ENCODE measurements around the gene STX10. TPM values are rescaled to one million over a fixed set of nuclear protein-coding genes. Genes with fewer than 3 reads are reported as not detected.

The STX10 gene
- total RNA-seq, 1 experiment from 2014 or later, result 19.3 TPM

DNA sequence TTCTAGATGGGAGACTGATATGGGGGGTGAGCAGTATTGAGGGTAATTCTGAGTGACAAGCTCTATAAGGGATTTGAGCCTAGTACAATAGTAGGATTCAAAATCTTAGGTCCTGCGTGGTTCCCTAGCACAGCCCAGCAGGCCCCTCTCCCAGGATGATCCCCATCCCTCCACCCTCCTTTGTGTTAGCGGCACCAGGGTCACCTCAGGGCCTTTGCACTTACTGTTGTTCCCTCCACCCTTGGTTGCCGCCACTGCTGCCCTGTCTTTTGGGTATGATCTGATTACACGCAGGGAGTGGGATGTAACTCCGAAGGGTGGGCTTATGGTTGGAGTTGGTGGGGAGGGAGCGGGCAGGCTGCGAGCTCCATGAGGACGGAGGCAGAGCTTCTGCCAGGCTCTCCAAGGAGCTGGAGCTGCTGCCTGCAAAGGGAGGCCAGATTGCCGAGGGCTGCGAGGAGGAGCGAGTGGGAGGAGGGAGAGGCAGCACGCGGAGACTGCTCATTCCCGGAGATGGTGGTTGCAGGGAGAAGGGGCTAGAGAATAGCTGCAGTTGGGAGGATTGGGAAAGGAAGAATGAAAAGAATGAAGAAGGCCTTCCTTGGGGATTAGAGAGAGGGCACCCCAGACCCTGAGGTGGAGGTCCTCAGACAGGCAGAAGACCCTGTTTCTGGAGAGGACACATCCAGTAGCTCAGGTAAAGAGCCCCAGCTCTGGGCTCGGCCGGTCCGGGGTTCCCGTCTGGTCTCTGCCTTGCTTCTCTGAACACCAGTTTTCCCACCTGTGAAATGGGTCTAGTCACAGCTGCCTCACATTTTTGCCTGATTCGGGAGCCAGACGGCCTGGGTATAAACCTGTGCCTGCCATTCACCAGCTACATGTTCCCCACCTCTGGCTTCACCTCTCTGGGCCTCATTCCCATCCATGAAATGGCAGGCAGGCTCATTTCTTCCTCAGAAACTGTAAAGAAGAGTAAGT lies 26.9 kb downstream of the STX10 start:
- DNase-seq, result no peak
- POLR2A ChIA-PET, result interaction anchor here (0.5 to 0.7 kb wide), 2 partner anchors 32 to 1981 kb away, joined by 3 read pairs; no protein-coding TSS in a partner anchor
- no peaks in the 10 kb centered on the region for H3K4me1 Mint-ChIP-seq (ENCODE audit: low read depth, unreplicated experiment)
- TF ChIP-seq, protein P1, sequence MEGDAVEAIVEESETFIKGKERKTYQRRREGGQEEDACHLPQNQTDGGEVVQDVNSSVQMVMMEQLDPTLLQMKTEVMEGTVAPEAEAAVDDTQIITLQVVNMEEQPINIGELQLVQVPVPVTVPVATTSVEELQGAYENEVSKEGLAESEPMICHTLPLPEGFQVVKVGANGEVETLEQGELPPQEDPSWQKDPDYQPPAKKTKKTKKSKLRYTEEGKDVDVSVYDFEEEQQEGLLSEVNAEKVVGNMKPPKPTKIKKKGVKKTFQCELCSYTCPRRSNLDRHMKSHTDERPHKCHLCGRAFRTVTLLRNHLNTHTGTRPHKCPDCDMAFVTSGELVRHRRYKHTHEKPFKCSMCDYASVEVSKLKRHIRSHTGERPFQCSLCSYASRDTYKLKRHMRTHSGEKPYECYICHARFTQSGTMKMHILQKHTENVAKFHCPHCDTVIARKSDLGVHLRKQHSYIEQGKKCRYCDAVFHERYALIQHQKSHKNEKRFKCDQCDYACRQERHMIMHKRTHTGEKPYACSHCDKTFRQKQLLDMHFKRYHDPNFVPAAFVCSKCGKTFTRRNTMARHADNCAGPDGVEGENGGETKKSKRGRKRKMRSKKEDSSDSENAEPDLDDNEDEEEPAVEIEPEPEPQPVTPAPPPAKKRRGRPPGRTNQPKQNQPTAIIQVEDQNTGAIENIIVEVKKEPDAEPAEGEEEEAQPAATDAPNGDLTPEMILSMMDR (IDR thresholded peaks at IDR 0.05; ENCODE audit: insufficient read depth in 1 of 2, low read depth in 1 of 2, low read length in 1 of 2, severe bottlenecking in 1 of 2, unreplicated experiment in 1 of 2), result no peak
- H3K27me3 Mint-ChIP-seq (ENCODE audit: insufficient read depth, unreplicated experiment), result no peaks in the 10 kb centered on the region
- BruUV-seq (replicated peaks), result no TSS peak
- no peaks in the 10 kb centered on the region for H3K9me3 Mint-ChIP-seq (ENCODE audit: unreplicated experiment)
- H3K27ac Mint-ChIP-seq (ENCODE audit: unreplicated experiment), result no peak overlapping the region
- H3K27me3 ChIP-seq (replicated peaks; ENCODE audit: control insufficient read depth, insufficient read depth, low read length), result no peaks in the 10 kb centered on the region
- H3K9me3 ChIP-seq, result no peaks in the 10 kb centered on the region
- H3K4me1 ChIP-seq, result no peaks in the 10 kb centered on the region
- peaks cover 3% of the 10 kb centered on the region for H3K36me3 ChIP-seq (ENCODE audit: control insufficient read depth, insufficient read depth, low read length)
- no peak overlapping the region for H3K4me3 Mint-ChIP-seq (ENCODE audit: unreplicated experiment)
- peaks cover 45% of the 10 kb centered on the region for H3K36me3 Mint-ChIP-seq (ENCODE audit: insufficient read depth, unreplicated experiment)
- H3K4me3 ChIP-seq (ENCODE audit: low read depth, low read length), result no peak overlapping the region
- intact Hi-C loops (cut with micrococcal nuclease; ENCODE audit: unreplicated experiment), result no loop called here
- CTCF ChIA-PET, result interaction anchor here (0.6 kb wide), 1 partner anchor 111 kb away, joined by 6 read pairs; no protein-coding TSS in a partner anchor

DNA sequence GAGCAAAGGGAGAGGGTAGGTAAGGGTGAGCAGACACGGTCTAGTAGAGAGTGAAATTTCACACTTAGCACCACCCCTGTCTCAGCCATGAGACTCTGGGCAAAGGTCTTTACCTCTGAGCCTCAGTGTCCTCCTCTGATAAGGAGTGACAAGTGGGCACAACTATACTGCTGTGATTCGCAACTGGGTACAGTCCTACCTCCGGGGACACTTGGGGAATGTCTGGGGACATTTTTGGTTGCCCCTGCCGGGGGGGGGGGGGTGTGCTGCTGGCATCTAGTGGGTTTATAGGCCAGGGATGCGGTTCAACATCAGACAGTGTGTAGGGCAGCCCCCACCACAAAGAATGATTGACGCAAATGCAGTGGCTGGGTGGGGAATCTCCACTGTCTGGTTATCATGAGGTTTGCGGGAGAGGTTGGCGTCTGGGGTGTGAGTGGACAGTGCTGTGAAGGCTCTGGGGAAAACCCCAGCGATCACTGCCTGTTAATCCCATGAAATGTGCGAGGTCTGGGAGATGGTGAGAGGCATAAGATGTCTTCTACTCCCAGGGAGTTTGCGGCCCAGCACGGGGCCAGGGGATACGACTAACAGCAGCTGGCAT lies 27.8 kb downstream of the STX10 start:
- Mint-ChIP-seq H3K27me3 (ENCODE audit: insufficient read depth, unreplicated experiment) (no peaks in the 10 kb centered on the region), H3K36me3 (ENCODE audit: insufficient read depth, unreplicated experiment) (peaks cover 36% of the 10 kb centered on the region), H3K4me3 (ENCODE audit: unreplicated experiment) (no peak overlapping the region), H3K4me1 (ENCODE audit: low read depth, unreplicated experiment) (no peaks in the 10 kb centered on the region), H3K27ac (ENCODE audit: unreplicated experiment) (peak overlapping the region; percentile 46), H3K9me3 (ENCODE audit: unreplicated experiment) (no peaks in the 10 kb centered on the region)
- Histone ChIP-seq H3K4me3 (ENCODE audit: low read depth, low read length) (no peak overlapping the region), H3K9me3 (no peaks in the 10 kb centered on the region), H3K36me3 (ENCODE audit: control insufficient read depth, insufficient read depth, low read length) (peaks cover 3% of the 10 kb centered on the region), H3K27me3 (replicated peaks; ENCODE audit: control insufficient read depth, insufficient read depth, low read length) (no peaks in the 10 kb centered on the region), H3K4me1 (no peaks in the 10 kb centered on the region)
- intact Hi-C loops (cut with micrococcal nuclease; ENCODE audit: unreplicated experiment), result no loop called here
- BruUV-seq (replicated peaks), result no TSS peak
- DNase-seq, result no peak
- TF ChIP-seq, protein P1 (IDR thresholded peaks at IDR 0.05; ENCODE audit: insufficient read depth in 1 of 2, low read depth in 1 of 2, low read length in 1 of 2, severe bottlenecking in 1 of 2, unreplicated experiment in 1 of 2), result no peak
- ChIA-PET POLR2A (no interaction called here), CTCF (no interaction called here)

DNA sequence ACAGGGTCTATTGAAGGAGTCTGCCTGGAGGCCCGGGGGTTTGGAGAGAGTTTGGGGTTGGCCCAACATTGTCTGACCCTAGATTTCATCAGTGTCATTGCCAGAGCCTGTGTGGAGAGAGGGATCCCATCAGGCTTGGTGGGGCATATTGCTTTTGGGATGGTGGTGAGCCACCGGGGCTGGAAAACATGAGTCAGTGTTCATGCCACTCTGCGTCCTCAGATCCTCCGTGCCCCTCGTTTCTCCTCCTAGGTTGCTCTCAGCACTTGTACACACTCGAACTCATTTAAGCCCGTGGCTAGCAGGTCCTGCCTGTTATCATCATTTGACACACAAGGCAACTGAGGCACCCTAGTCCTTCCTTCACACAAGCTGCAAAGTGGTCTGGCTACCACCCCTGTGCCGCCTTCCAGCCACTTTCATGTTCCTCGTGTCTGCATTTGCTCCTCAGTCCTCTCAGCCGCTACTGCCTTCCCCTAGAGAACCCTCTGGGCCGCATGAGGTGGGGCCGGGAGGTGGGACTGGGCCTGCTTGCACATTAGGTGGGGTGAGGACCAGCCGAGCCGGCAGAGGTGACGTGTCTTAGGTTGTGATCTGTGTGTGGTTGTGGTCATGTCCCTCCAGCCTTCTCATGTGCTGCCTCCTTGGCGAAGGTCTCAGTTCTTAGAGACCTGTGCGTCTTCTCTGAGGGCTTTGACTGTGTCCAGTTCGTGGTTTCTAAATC lies 28.5 kb downstream of the STX10 start:
- TF ChIP-seq, protein P1 (IDR thresholded peaks at IDR 0.05; ENCODE audit: insufficient read depth in 1 of 2, low read depth in 1 of 2, low read length in 1 of 2, severe bottlenecking in 1 of 2, unreplicated experiment in 1 of 2), result no peak
- Mint-ChIP-seq H3K27me3 (ENCODE audit: insufficient read depth, unreplicated experiment) (no peaks in the 10 kb centered on the region), H3K27ac (ENCODE audit: unreplicated experiment) (peak overlapping the region; percentile 46), H3K4me3 (ENCODE audit: unreplicated experiment) (no peak overlapping the region), H3K9me3 (ENCODE audit: unreplicated experiment) (no peaks in the 10 kb centered on the region), H3K36me3 (ENCODE audit: insufficient read depth, unreplicated experiment) (peaks cover 33% of the 10 kb centered on the region), H3K4me1 (ENCODE audit: low read depth, unreplicated experiment) (no peaks in the 10 kb centered on the region)
- ChIA-PET POLR2A (no interaction called here), CTCF (no interaction called here)
- peaks cover 3% of the 10 kb centered on the region for H3K36me3 ChIP-seq (ENCODE audit: control insufficient read depth, insufficient read depth, low read length)
- DNase-seq, result no peak
- no peaks in the 10 kb centered on the region for H3K27me3 ChIP-seq (replicated peaks; ENCODE audit: control insufficient read depth, insufficient read depth, low read length)
- no peaks in the 10 kb centered on the region for H3K9me3 ChIP-seq
- no peak overlapping the region for H3K4me3 ChIP-seq (ENCODE audit: low read depth, low read length)
- BruUV-seq (replicated peaks), result no TSS peak
- no peaks in the 10 kb centered on the region for H3K4me1 ChIP-seq
- intact Hi-C loops (cut with micrococcal nuclease; ENCODE audit: unreplicated experiment), result no loop called here

All from Caco-2 (cell line).